HFFc6 (cell line): Measurements from ENCODE around the gene CDC123. TPM values are rescaled to one million over a fixed set of nuclear protein-coding genes. Genes with fewer than 3 reads are reported as not detected.
"Not testable (repeated sequence)": the region's sequence is repeated elsewhere in the genome, so short reads cannot be mapped to it uniquely, and the experiment has no call there.

Experiments used
- DNase-seq: peaks from one replicate; pipeline ENCODE4 v3.0.0-alpha.2; 2018
- H3K27ac Mint-ChIP-seq: 2 replicates; pipeline ENCODE4 v1.8.0; 2020; ENCODE audit warnings: mild to moderate bottlenecking, mixed read lengths
- H3K27me3 Mint-ChIP-seq: 2 replicates; pipeline ENCODE4 v1.8.0; 2021; ENCODE audit warnings: mild to moderate bottlenecking, moderate library complexity, mixed read lengths; ENCODE audit not compliant: insufficient read depth
- H3K36me3 Mint-ChIP-seq: 2 replicates; pipeline ENCODE4 v1.8.0; 2021; ENCODE audit warnings: low read depth, mixed read lengths
- H3K4me1 Mint-ChIP-seq: 2 replicates; pipeline ENCODE4 v1.8.0; 2020; ENCODE audit warnings: low read depth, mixed read lengths
- H3K4me3 Mint-ChIP-seq: 2 replicates; pipeline ENCODE4 v1.8.0; 2020; ENCODE audit warnings: mild to moderate bottlenecking, moderate library complexity, mixed read lengths
- H3K9me3 Mint-ChIP-seq: 2 replicates; pipeline ENCODE4 v1.8.0; 2020; ENCODE audit warnings: mild to moderate bottlenecking, mixed read lengths
- CTCF ChIP-seq: fragments of 200-600 bp; sonication (generic); IDR thresholded peaks from 2 replicates; pipeline ENCODE4 v1.5.0; 2021; ENCODE audit warnings: antibody characterized with exemption, mild to moderate bottlenecking
- total RNA-seq, 6 experiments: library from RNA; stranded (reverse); fragmentation: NEBNext Ultra II Directional; extraction: Animal tissue kit (Norgen Biotek cat#: 25700); gene quantifications; 2 replicates in 1 of 6; 3 replicates in 5 of 6; pipeline ENCODE4 v1.2.3, GENCODE V29; 2021

CDC123 gene
- total RNA-seq, 6 experiments from 2014 or later = 90.9 to 116 (median 99.5) TPM

GRCh38 chr10:12165999-12166775 lies 29.8 kb upstream of the CDC123 start:
- H3K36me3 Mint-ChIP-seq = peaks cover 40% of the 10 kb centered on the region

GRCh38 chr10:12171512-12171911 lies 24.5 kb upstream of the CDC123 start:
- H3K27ac Mint-ChIP-seq, H3K9me3 Mint-ChIP-seq, H3K27me3 Mint-ChIP-seq, H3K4me3 Mint-ChIP-seq, H3K4me1 Mint-ChIP-seq, DNase-seq: not testable (repeated sequence)
- peaks cover 34% of the 10 kb centered on the region for H3K36me3 Mint-ChIP-seq

More at GRCh38 chr10:12165999-12166775, 29.8 kb upstream of the CDC123 start:
- Mint-ChIP-seq H3K27ac (no peak overlapping the region; the same call in 1 of the 2 replicates), H3K27me3 (peaks cover 1% of the 10 kb centered on the region; the same call in 1 of the 2 replicates), H3K4me3 (no peak overlapping the region), H3K9me3 (no peaks in the 10 kb centered on the region), H3K4me1 (peaks cover 7% of the 10 kb centered on the region; the same call in 1 of the 2 replicates)
- no peak for TF ChIP-seq CTCF
- no peak for DNase-seq

GRCh38 chr10:12177642-12178041 lies 18.3 kb upstream of the CDC123 start:
- Mint-ChIP-seq H3K27ac (peak overlapping the region; percentile 43; the same call in 1 of the 2 replicates), H3K27me3 (no peaks in the 10 kb centered on the region; the same call in 1 of the 2 replicates), H3K36me3 (peaks cover 9% of the 10 kb centered on the region; the same call in 1 of the 2 replicates), H3K4me1 (peaks cover 12% of the 10 kb centered on the region), H3K9me3 (no peaks in the 10 kb centered on the region), H3K4me3 (no peak overlapping the region)
- peak; percentile 8 for DNase-seq
- TF ChIP-seq CTCF = no peak

GRCh38 chr10:12179606-12180170 lies 16.3 kb upstream of the CDC123 start:
- H3K27ac Mint-ChIP-seq = no peak overlapping the region
- H3K4me1 Mint-ChIP-seq = peaks cover 12% of the 10 kb centered on the region
- no peaks in the 10 kb centered on the region; the same call in 1 of the 2 replicates for H3K27me3 Mint-ChIP-seq
- H3K36me3 Mint-ChIP-seq = peaks cover 5% of the 10 kb centered on the region; the same call in 1 of the 2 replicates
- TF ChIP-seq CTCF = no peak
- no peaks in the 10 kb centered on the region for H3K9me3 Mint-ChIP-seq
- no peak for DNase-seq
- H3K4me3 Mint-ChIP-seq = no peak overlapping the region

- no peak overlapping the region for H3K4me3 Mint-ChIP-seq
- no peak overlapping the region for H3K27ac Mint-ChIP-seq
- DNase-seq = no peak
- no peaks in the 10 kb centered on the region; the same call in 1 of the 2 replicates for H3K27me3 Mint-ChIP-seq
- H3K36me3 Mint-ChIP-seq = peaks cover 11% of the 10 kb centered on the region; the same call in 1 of the 2 replicates
- no peak for TF ChIP-seq CTCF
- peaks cover 12% of the 10 kb centered on the region for H3K4me1 Mint-ChIP-seq
- no peaks in the 10 kb centered on the region for H3K9me3 Mint-ChIP-seq
Measured at GRCh38 chr10:12180221-12180974, 15.6 kb upstream of the CDC123 start.
